Parathyroid adenoma (tissue), 2 donors: Measurements from ENCODE around the gene HNRNPM.

ENCODE experiments used
- H2AFZ ChIP-seq: fragments of 300-600 bp; sonication (generic); one replicate; pipeline ENCODE4 v1.7.0; 2017; ENCODE audit warnings: antibody characterized with exemption, mild to moderate bottlenecking
- H3K27ac ChIP-seq: fragments of 300-600 bp; sonication (generic); one replicate; pipeline ENCODE4 v1.7.0; 2017
- H3K27me3 ChIP-seq: fragments of 300-600 bp; sonication (generic); one replicate; pipeline ENCODE4 v1.7.0; 2017; ENCODE audit warnings: low read length; ENCODE audit not compliant: control insufficient read depth, insufficient read depth
- H3K36me3 ChIP-seq: fragments of 300-600 bp; sonication (generic); one replicate; pipeline ENCODE4 v1.7.0; 2017; ENCODE audit warnings: low read length; ENCODE audit not compliant: control insufficient read depth, insufficient read depth
- H3K4me1 ChIP-seq: fragments of 300-600 bp; sonication (generic); one replicate; pipeline ENCODE4 v1.7.0; 2017; ENCODE audit warnings: control low read depth
- H3K4me2 ChIP-seq: fragments of 300-600 bp; sonication (generic); one replicate; pipeline ENCODE4 v1.7.0; 2017; ENCODE audit warnings: low read length
- H3K4me3 ChIP-seq: fragments of 300-600 bp; sonication (generic); one replicate; pipeline ENCODE4 v1.7.0; 2017; ENCODE audit warnings: low read depth, low read length
- H3K79me2 ChIP-seq: fragments of 300-600 bp; sonication (generic); one replicate; pipeline ENCODE4 v1.7.0; 2017; ENCODE audit warnings: control low read depth
- H3K9ac ChIP-seq: fragments of 300-600 bp; sonication (generic); one replicate; pipeline ENCODE4 v1.7.0; 2017; ENCODE audit warnings: mild to moderate bottlenecking
- H3K9me3 ChIP-seq: fragments of 300-600 bp; sonication (generic); one replicate; pipeline ENCODE4 v1.7.0; 2017; ENCODE audit warnings: low read length; ENCODE audit not compliant: control insufficient read depth
- CTCF ChIP-seq: fragments of 300-600 bp; sonication (generic); IDR thresholded peaks from one replicate; pipeline ENCODE4 v1.7.0; 2017; ENCODE audit warnings: antibody characterized with exemption, mild to moderate bottlenecking
- donor health status: primary hyperparathyroidism.

HNRNPM gene

GRCh38 chr19:8518536-8518935 lies 73.8 kb downstream of the HNRNPM start:
- Histone ChIP-seq H3K4me2 (no peak overlapping the region), H3K9ac (no peak overlapping the region), H3K79me2 (no peaks in the 10 kb centered on the region), H3K4me1 (no peaks in the 10 kb centered on the region), H3K27ac (no peak overlapping the region), H3K9me3 (no peaks in the 10 kb centered on the region), H3K4me3 (no peak overlapping the region), H3K36me3 (no peaks in the 10 kb centered on the region), H2AFZ (no peak overlapping the region), H3K27me3 (no peaks in the 10 kb centered on the region)
- TF ChIP-seq CTCF = no peak

GRCh38 chr19:8519388-8519787 lies 74.6 kb downstream of the HNRNPM start:
- Histone ChIP-seq H3K9ac (no peak overlapping the region), H3K4me1 (no peaks in the 10 kb centered on the region), H2AFZ (no peak overlapping the region), H3K27ac (no peak overlapping the region), H3K9me3 (no peaks in the 10 kb centered on the region), H3K27me3 (no peaks in the 10 kb centered on the region), H3K4me3 (no peak overlapping the region), H3K4me2 (no peak overlapping the region), H3K79me2 (no peaks in the 10 kb centered on the region), H3K36me3 (no peaks in the 10 kb centered on the region)
- no peak for TF ChIP-seq CTCF

- Histone ChIP-seq H3K9ac (no peak overlapping the region), H3K4me1 (no peaks in the 10 kb centered on the region), H3K9me3 (no peaks in the 10 kb centered on the region), H3K27me3 (no peaks in the 10 kb centered on the region), H2AFZ (peak overlapping the region; percentile 89), H3K4me2 (peak overlapping the region; percentile 59), H3K27ac (peak overlapping the region; percentile 90), H3K79me2 (no peaks in the 10 kb centered on the region), H3K4me3 (peak overlapping the region; percentile 96), H3K36me3 (no peaks in the 10 kb centered on the region)
- peak; percentile 20 for TF ChIP-seq CTCF
Measured at GRCh38 chr19:8525401-8525684, 80.6 kb downstream of the HNRNPM start.

GRCh38 chr19:8526345-8527091 lies 81.7 kb downstream of the HNRNPM start:
- TF ChIP-seq CTCF = no peak
- Histone ChIP-seq H3K27me3 (no peaks in the 10 kb centered on the region), H3K9ac (peak overlapping the region; percentile 38), H3K36me3 (no peaks in the 10 kb centered on the region), H3K4me3 (peak overlapping the region; percentile 96), H3K4me2 (peak overlapping the region; percentile 100), H3K27ac (peak overlapping the region; percentile 90), H3K4me1 (no peaks in the 10 kb centered on the region), H2AFZ (peak overlapping the region; percentile 89), H3K79me2 (no peaks in the 10 kb centered on the region), H3K9me3 (no peaks in the 10 kb centered on the region)

GRCh38 chr19:8528500-8528899 lies 83.7 kb downstream of the HNRNPM start:
- no peaks in the 10 kb centered on the region for H3K79me2 ChIP-seq
- TF ChIP-seq CTCF = no peak
- H3K27ac ChIP-seq = no peak overlapping the region
- no peak overlapping the region for H3K4me2 ChIP-seq
- no peaks in the 10 kb centered on the region for H3K4me1 ChIP-seq
- H3K36me3 ChIP-seq = no peaks in the 10 kb centered on the region
- no peak overlapping the region for H3K9ac ChIP-seq
- no peak overlapping the region for H3K4me3 ChIP-seq
- H3K27me3 ChIP-seq = no peaks in the 10 kb centered on the region
- H2AFZ ChIP-seq = no peak overlapping the region
- H3K9me3 ChIP-seq = no peaks in the 10 kb centered on the region
